HEK293T (cell line): ENCODE data around the gene FAM78B.

Experiments used
- CTBP1 ChIP-seq: fragments of 450-650 bp; IDR thresholded peaks from 2 replicates; pipeline ENCODE4 v1.6.1; 2016; ENCODE audit warnings: borderline replicate concordance
- ELF4 ChIP-seq: fragments of 450-650 bp; IDR thresholded peaks from 2 replicates; pipeline ENCODE4 v1.6.1; 2017; ENCODE audit warnings: antibody characterized with exemption
- FOXA1 ChIP-seq: fragments of 450-650 bp; IDR thresholded peaks from 2 replicates; pipeline ENCODE4 v1.6.1; 2016; ENCODE audit warnings: mild to moderate bottlenecking
- FOXK2 ChIP-seq: fragments of 450-650 bp; IDR thresholded peaks from 2 replicates; pipeline ENCODE4 v1.6.1; 2016; ENCODE audit warnings: mild to moderate bottlenecking
- FOXM1 ChIP-seq: fragments of 450-650 bp; IDR thresholded peaks from 2 replicates; pipeline ENCODE4 v1.6.1; 2017; ENCODE audit warnings: mild to moderate bottlenecking, borderline replicate concordance
- HDGF ChIP-seq: fragments of 450-650 bp; IDR thresholded peaks from 2 replicates; pipeline ENCODE4 v1.6.1; 2017; ENCODE audit warnings: antibody characterized with exemption, borderline replicate concordance
- L3MBTL2 ChIP-seq: fragments of 450-650 bp; conservative IDR thresholded peaks from 2 replicates; pipeline ENCODE4 v1.6.1; 2016; ENCODE audit warnings: mild to moderate bottlenecking
- LEF1 ChIP-seq: fragments of 450-650 bp; IDR thresholded peaks from 2 replicates; pipeline ENCODE4 v1.6.1; 2017; ENCODE audit warnings: mild to moderate bottlenecking, borderline replicate concordance
- NFRKB ChIP-seq: fragments of 450-650 bp; IDR thresholded peaks from 2 replicates; pipeline ENCODE4 v1.6.1; 2016; ENCODE audit warnings: mild to moderate bottlenecking, moderate library complexity
- PKNOX1 ChIP-seq: fragments of 450-650 bp; IDR thresholded peaks from 2 replicates; pipeline ENCODE4 v1.6.1; 2016
- SP1 ChIP-seq: fragments of 450-650 bp; IDR thresholded peaks from 2 replicates; pipeline ENCODE4 v1.6.1; 2017
- SUZ12 ChIP-seq: fragments of 450-650 bp; IDR thresholded peaks from 2 replicates; pipeline ENCODE4 v1.6.1; 2016; ENCODE audit warnings: mild to moderate bottlenecking
- TARDBP ChIP-seq: fragments of 450-650 bp; IDR thresholded peaks from 2 replicates; pipeline ENCODE4 v1.6.1; 2016
- ZNF384 ChIP-seq: fragments of 450-650 bp; IDR thresholded peaks from 2 replicates; pipeline ENCODE4 v1.6.1; 2016

DNA sequence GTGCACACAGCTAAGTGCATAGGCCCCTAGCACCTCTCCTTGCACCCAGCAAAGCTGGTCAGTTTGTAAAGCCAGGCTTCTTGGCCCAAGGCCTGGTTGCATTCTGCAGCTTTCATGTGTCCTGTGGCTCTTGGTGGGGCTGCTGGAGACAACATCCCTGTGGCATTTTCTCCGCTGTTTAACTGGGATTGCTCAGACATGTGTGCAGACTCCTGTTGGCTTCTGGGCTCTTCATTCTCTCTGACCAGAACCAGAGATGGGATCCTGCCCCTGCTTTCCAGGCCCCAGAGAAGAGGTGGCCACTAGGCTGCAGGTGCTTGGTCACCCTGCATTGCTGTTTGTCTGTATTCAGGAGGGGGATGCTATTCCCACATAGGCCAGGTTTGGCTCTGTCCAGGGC lies 50.8 kb downstream of the FAM78B start:
- TF ChIP-seq PKNOX1 (no peak), FOXK2 (no peak), HDGF (no peak), FOXM1 (no peak), SP1 (no peak), LEF1 (no peak), NFRKB (no peak), ELF4 (no peak), SUZ12 (no peak), TARDBP (no peak), FOXA1 (no peak), ZNF384 (no peak), L3MBTL2 (no peak), CTBP1 (no peak)
